Measurements from ENCODE around the gene HIGD1C. TPM values are rescaled to one million over a fixed set of nuclear protein-coding genes. Genes with fewer than 3 reads are reported as not detected.

HIGD1C gene
- total RNA-seq, result not detected in 2 replicates

DNA sequence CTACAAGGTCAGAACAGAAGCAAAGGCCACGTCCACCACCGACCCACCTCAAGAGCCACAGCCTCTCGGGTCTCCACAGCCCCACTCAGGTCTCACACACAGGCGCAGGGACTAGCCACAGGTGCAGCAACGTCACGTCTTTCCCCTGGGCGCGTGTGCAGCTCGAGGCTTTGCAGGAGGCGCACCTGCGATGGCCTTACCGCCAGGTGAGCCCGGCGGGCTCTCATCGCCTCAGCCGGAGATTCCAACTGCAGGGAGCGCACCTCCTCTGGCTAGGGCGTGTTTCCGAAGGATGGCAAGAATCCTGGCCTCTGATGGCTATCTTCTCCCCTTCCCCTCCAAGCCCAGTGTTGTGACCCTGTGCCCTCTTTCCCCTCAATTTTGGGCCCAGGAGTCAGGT lies at the start of gene HIGD1C:
HIGD1C (plus strand) TSS at position 35 of the 400 bp plus-strand sequence. CDS start 1,455 bp downstream, outside the sequence.

Other genes starting within 250 kb of the HIGD1C start
- gene ATF1, start 188.4 kb upstream of the HIGD1C start, total RNA-seq, result 30.1 and 34.7 TPM in 2 replicates
- not detected in 2 replicates for gene TMPRSS12, start 109.6 kb upstream of the HIGD1C start, total RNA-seq
- 67.4 and 75.1 TPM in 2 replicates for gene SLC11A2, start 73.8 kb downstream of the HIGD1C start, total RNA-seq
- gene LETMD1, start 95.8 kb downstream of the HIGD1C start, total RNA-seq, result 53.6 and 58.4 TPM in 2 replicates
- gene CSRNP2, start 131.1 kb downstream of the HIGD1C start, total RNA-seq, result 9.4 and 15.0 TPM in 2 replicates
- gene TFCP2, start 220.6 kb downstream of the HIGD1C start, total RNA-seq, result 5.8 and 8.0 TPM in 2 replicates

All from smooth muscle cell of bladder (primary cell).